Measurements from ENCODE around the gene HELT. TPM values are rescaled to one million over a fixed set of nuclear protein-coding genes. Genes with fewer than 3 reads are reported as not detected.

Gene HELT
- total RNA-seq, 2 donors from 2014 or later: not detected

Other genes with a start within 250 kb of the HELT start
- 10 to 100 TPM; 12.1 to 13.3 TPM for gene ACSL1, start 192.5 kb upstream of the HELT start, total RNA-seq
- gene SLC25A4, start 124.8 kb downstream of the HELT start, total RNA-seq: 1 to 10 TPM; 2.7 to 3.3 TPM
- gene CFAP97, start 185.5 kb downstream of the HELT start, total RNA-seq: 10 to 100 TPM; 41.9 to 50.0 TPM
- gene SNX25, start 191.1 kb downstream of the HELT start, total RNA-seq: 10 to 100 TPM; 13.2 to 20.4 TPM

Measured in T-helper 17 cell (primary cell).